Testis (tissue), 2 donors: Measurements from ENCODE around the gene RNF40.

Experiments used
- POLR2A ChIP-seq: fragments of 450-650 bp; IDR thresholded peaks from one replicate; pipeline ENCODE4 v1.6.1; 2017; ENCODE audit warnings: antibody characterized with exemption, mild to moderate bottlenecking, moderate library complexity
- TF ChIP-seq, protein P1 (sequence below), 3 experiments: fragments of 450-650 bp in 2 of 3; fragments of 200-600 bp in 1 of 3; sonication (generic) in 1 of 3; IDR thresholded peaks; one replicate each; pipeline ENCODE4 v1.5.1; 2016 to 2019; ENCODE audit warnings: antibody characterized with exemption in 3 of 3, mild to moderate bottlenecking in 2 of 3, moderate library complexity in 1 of 3

DNA sequence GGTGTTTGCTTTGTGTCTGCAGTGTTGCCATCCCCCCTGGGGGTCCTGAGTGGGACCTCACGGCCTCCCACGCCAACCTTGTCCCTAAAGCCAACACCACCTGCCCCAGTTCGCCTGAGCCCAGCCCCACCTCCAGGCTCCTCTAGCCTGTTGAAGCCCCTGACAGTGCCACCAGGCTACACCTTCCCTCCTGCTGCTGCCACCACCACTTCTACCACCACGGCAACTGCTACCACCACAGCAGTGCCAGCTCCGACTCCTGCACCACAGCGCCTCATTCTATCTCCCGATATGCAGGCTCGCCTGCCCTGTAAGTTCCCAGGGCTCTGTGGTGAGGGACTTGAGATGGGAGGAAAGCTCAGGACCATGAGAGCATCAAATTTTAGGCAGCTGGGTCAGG is 41.0 kb upstream of the RNF40 start:
- TF ChIP-seq, protein P1, sequence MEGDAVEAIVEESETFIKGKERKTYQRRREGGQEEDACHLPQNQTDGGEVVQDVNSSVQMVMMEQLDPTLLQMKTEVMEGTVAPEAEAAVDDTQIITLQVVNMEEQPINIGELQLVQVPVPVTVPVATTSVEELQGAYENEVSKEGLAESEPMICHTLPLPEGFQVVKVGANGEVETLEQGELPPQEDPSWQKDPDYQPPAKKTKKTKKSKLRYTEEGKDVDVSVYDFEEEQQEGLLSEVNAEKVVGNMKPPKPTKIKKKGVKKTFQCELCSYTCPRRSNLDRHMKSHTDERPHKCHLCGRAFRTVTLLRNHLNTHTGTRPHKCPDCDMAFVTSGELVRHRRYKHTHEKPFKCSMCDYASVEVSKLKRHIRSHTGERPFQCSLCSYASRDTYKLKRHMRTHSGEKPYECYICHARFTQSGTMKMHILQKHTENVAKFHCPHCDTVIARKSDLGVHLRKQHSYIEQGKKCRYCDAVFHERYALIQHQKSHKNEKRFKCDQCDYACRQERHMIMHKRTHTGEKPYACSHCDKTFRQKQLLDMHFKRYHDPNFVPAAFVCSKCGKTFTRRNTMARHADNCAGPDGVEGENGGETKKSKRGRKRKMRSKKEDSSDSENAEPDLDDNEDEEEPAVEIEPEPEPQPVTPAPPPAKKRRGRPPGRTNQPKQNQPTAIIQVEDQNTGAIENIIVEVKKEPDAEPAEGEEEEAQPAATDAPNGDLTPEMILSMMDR (IDR thresholded peaks at IDR 0.05), result no peak
- TF ChIP-seq POLR2A, result no peak
